H9 (cell line): ENCODE results near the gene SCN4A. TPM values are rescaled to one million over a fixed set of nuclear protein-coding genes. Genes with fewer than 3 reads are reported as not detected.
"Not testable (repeated sequence)": the region's sequence is repeated elsewhere in the genome, so short reads cannot be mapped to it uniquely, and the experiment has no call there.

Source experiments
- DNase-seq: peaks from one replicate; pipeline ENCODE4 v3.0.0-alpha.2; 2017
- H2AFZ ChIP-seq: one replicate; pipeline ENCODE4 v1.6.1; 2013; ENCODE audit warnings: mild to moderate bottlenecking, low read length, control low read depth, moderate library complexity
- H2AK5ac ChIP-seq: 2 replicates; pipeline ENCODE4 v1.6.1; 2013; ENCODE audit warnings: low read length, control low read depth, mixed read lengths; ENCODE audit not compliant: insufficient read length
- H2BK120ac ChIP-seq: one replicate; pipeline ENCODE4 v1.6.1; 2013; ENCODE audit warnings: low read depth, mild to moderate bottlenecking, low read length, control low read depth, inconsistent platforms; ENCODE audit not compliant: poor library complexity, severe bottlenecking
- H2BK12ac ChIP-seq: 2 replicates; pipeline ENCODE4 v1.6.1; 2013; ENCODE audit warnings: low read length, control low read depth, mixed read lengths, low read depth; ENCODE audit not compliant: insufficient read length
- H2BK15ac ChIP-seq: 2 replicates; pipeline ENCODE4 v1.6.1; 2013; ENCODE audit warnings: low read depth, low read length, control low read depth
- H2BK20ac ChIP-seq: one replicate; pipeline ENCODE4 v1.6.1; 2013; ENCODE audit warnings: low read depth, mild to moderate bottlenecking, low read length, control low read depth, inconsistent platforms; ENCODE audit not compliant: poor library complexity, severe bottlenecking
- H2BK5ac ChIP-seq: 2 replicates; pipeline ENCODE4 v1.6.1; 2013; ENCODE audit warnings: low read length, control low read depth, mixed read lengths; ENCODE audit not compliant: insufficient read length
- H3K14ac ChIP-seq: 2 replicates; pipeline ENCODE4 v1.6.1; 2013; ENCODE audit warnings: low read length, control low read depth; ENCODE audit not compliant: insufficient read depth
- H3K18ac ChIP-seq: 2 replicates; pipeline ENCODE4 v1.6.1; 2013; ENCODE audit warnings: low read depth, mild to moderate bottlenecking, mixed read lengths, low read length, control low read depth; ENCODE audit not compliant: insufficient read length
- H3K23ac ChIP-seq: 2 replicates; pipeline ENCODE4 v1.6.1; 2013; ENCODE audit warnings: low read length, control low read depth, mixed read lengths, low read depth; ENCODE audit not compliant: insufficient read length
- H3K23me2 ChIP-seq: 2 replicates; pipeline ENCODE4 v1.6.1; 2013; ENCODE audit warnings: low read depth, mild to moderate bottlenecking, mixed read lengths, low read length, control low read depth; ENCODE audit not compliant: insufficient read length, poor library complexity, severe bottlenecking
- H3K27ac ChIP-seq: 2 replicates; pipeline ENCODE4 v1.5.1; 2013; ENCODE audit warnings: low read length, control low read depth, mixed read lengths, low read depth; ENCODE audit not compliant: insufficient read length
- H3K27me3 ChIP-seq: 2 replicates; pipeline ENCODE4 v1.6.1; 2013; ENCODE audit warnings: low read length, control low read depth, inconsistent platforms; ENCODE audit not compliant: insufficient read depth
- H3K4ac ChIP-seq: 2 replicates; pipeline ENCODE4 v1.6.1; 2013; ENCODE audit warnings: low read depth, mild to moderate bottlenecking, control low read depth, inconsistent platforms, low read length, moderate library complexity
- H3K4me1 ChIP-seq: 2 replicates; pipeline ENCODE4 v1.6.1; 2013; ENCODE audit warnings: low read length, control low read depth, inconsistent platforms; ENCODE audit not compliant: insufficient read depth
- H3K4me2 ChIP-seq: 2 replicates; pipeline ENCODE4 v1.6.1; 2013; ENCODE audit warnings: low read length, control low read depth, mixed read lengths; ENCODE audit not compliant: insufficient read length, insufficient read depth
- H3K56ac ChIP-seq: 2 replicates; pipeline ENCODE4 v1.6.1; 2013; ENCODE audit warnings: low read depth, mild to moderate bottlenecking, mixed read lengths, low read length, control low read depth; ENCODE audit not compliant: insufficient read length
- H3K79me1 ChIP-seq: 2 replicates; pipeline ENCODE4 v1.6.1; 2013; ENCODE audit warnings: low read depth, mild to moderate bottlenecking, moderate library complexity, low read length, control low read depth, inconsistent platforms; ENCODE audit not compliant: insufficient read depth, poor library complexity, severe bottlenecking
- H3K79me2 ChIP-seq: 2 replicates; pipeline ENCODE4 v1.6.1; 2013; ENCODE audit warnings: low read length, control low read depth, inconsistent platforms; ENCODE audit not compliant: insufficient read depth
- H3K9ac ChIP-seq: 2 replicates; pipeline ENCODE4 v1.6.1; 2013; ENCODE audit warnings: low read length, control low read depth, mixed read lengths; ENCODE audit not compliant: insufficient read length; ENCODE audit errors: extremely low read depth
- H3K9me3 ChIP-seq: one replicate; pipeline ENCODE4 v1.6.1; 2013; ENCODE audit warnings: low read depth, low read length, inconsistent platforms; ENCODE audit not compliant: control insufficient read depth
- H3T11ph ChIP-seq: one replicate; pipeline ENCODE4 v1.6.1; 2013; ENCODE audit warnings: mild to moderate bottlenecking, low read length, control low read depth, inconsistent platforms
- H4K20me1 ChIP-seq: one replicate; pipeline ENCODE4 v1.6.1; 2013; ENCODE audit not compliant: control insufficient read depth, insufficient read length, insufficient read depth
- H4K5ac ChIP-seq: 2 replicates; pipeline ENCODE4 v1.6.1; 2013; ENCODE audit warnings: low read depth, mild to moderate bottlenecking, mixed read lengths, low read length, control low read depth; ENCODE audit not compliant: insufficient read length
- H4K8ac ChIP-seq: replicated peaks from 2 replicates; pipeline ENCODE4 v1.6.1; 2013; ENCODE audit warnings: low read length, control low read depth, mixed read lengths, low read depth; ENCODE audit not compliant: insufficient read length
- H4K91ac ChIP-seq: 2 replicates; pipeline ENCODE4 v1.6.1; 2013; ENCODE audit warnings: low read depth, mild to moderate bottlenecking, moderate library complexity, mixed read lengths, low read length, control low read depth; ENCODE audit not compliant: insufficient read length
- H3K27ac Mint-ChIP-seq, 3 experiments: 2 replicates in 2 of 3; 3 replicates in 1 of 3; pipeline ENCODE4 v1.8.0; 2020 to 2021; ENCODE audit warnings: mixed read lengths in 3 of 3, mild to moderate bottlenecking in 1 of 3, moderate library complexity in 1 of 3
- H3K27me3 Mint-ChIP-seq: 2 replicates; pipeline ENCODE4 v1.8.0; 2021; ENCODE audit warnings: low read depth, mild to moderate bottlenecking, moderate library complexity, mixed read lengths
- H3K36me3 Mint-ChIP-seq, 3 experiments: 2 replicates in 2 of 3; 3 replicates in 1 of 3; pipeline ENCODE4 v1.8.0; 2020 to 2021; ENCODE audit warnings: low read depth in 3 of 3, mixed read lengths in 3 of 3; ENCODE audit not compliant: insufficient read depth in 1 of 3
- H3K4me1 Mint-ChIP-seq, 2 experiments: 2 replicates each; pipeline ENCODE4 v1.8.0; 2020; ENCODE audit warnings: mixed read lengths in 2 of 2
- H3K4me3 Mint-ChIP-seq, 2 experiments: 2 replicates in 1 of 2; 3 replicates in 1 of 2; pipeline ENCODE4 v1.8.0; 2020 to 2021; ENCODE audit warnings: mild to moderate bottlenecking in 2 of 2, mixed read lengths in 2 of 2, moderate library complexity in 1 of 2
- H3K9me3 Mint-ChIP-seq, 2 experiments: 2 replicates in 1 of 2; 3 replicates in 1 of 2; pipeline ENCODE4 v1.8.0; 2020; ENCODE audit warnings: mild to moderate bottlenecking in 2 of 2, mixed read lengths in 2 of 2, moderate library complexity in 1 of 2
- CTCF ChIP-seq: fragments of 200-600 bp; sonication (generic); conservative IDR thresholded peaks from 3 replicates; pipeline ENCODE4 v1.8.0; 2021; ENCODE audit warnings: antibody characterized with exemption, mild to moderate bottlenecking
- WGBS: extraction: QIAGEN DNeasy Blood & Tissue Kit; methylation state at CpG from one replicate; pipeline ENCODE4 v1.1.7; 2013; ENCODE audit warnings: missing lambda C conversion rate, low lambda C conversion rate, mixed read lengths; ENCODE audit not compliant: insufficient read length; ENCODE audit errors: extremely low coverage; 5-methylcytosine and 5-hydroxymethylcytosine counted together
- total RNA-seq: library from RNA; stranded (reverse); gene quantifications from 2 replicates; pipeline ENCODE4 v1.2.1, GENCODE V29; 2021

Gene SCN4A
- total RNA-seq, 1 experiment from 2014 or later = 5.8 TPM

DNA sequence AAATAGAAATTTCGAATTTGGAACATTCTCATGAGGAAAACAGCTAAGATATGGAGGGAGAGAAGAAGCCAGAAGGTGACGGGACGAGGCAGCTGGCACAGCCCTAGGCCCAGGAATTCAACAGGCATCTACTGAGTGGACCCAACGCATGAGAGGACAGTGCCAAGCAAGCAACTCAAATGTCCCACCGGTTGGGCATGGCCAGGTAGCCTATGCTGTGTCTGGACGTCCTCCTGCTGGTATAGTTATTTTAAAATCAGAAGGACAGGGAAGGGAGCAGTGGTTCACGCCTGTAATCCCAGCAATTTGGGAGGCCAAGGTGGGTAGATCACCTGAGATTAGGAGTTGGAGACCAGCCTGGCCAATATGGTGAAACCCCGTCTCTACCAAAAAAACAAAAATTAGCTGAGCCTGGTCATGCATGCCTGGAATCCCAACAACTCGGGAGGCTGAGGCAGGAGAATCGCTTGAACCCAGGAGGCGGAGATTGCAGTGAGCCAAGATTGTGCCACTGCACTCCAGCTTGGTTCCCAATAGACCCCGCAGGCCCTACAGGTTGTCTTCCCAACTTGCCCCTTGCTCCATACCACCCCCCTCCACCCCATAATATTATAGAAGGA, 56.0 kb downstream of the SCN4A start:
- Histone ChIP-seq H3K9ac (no peak overlapping the region), H4K91ac (no peak overlapping the region), H2BK12ac (no peak overlapping the region), H2AK5ac (no peak overlapping the region), H2BK120ac (no peak overlapping the region), H3K4ac (no peak overlapping the region), H2BK20ac (no peak overlapping the region), H3K18ac (no peak overlapping the region), H3K23ac (no peak overlapping the region), H3K14ac (no peak overlapping the region), H3K23me2 (no peaks in the 10 kb centered on the region), H4K20me1 (no peaks in the 10 kb centered on the region), H3K27me3 (no peaks in the 10 kb centered on the region), H3K4me2 (no peak overlapping the region), H2BK5ac (no peak overlapping the region), H3K79me2 (no peaks in the 10 kb centered on the region), H3K4me1 (peaks cover 3% of the 10 kb centered on the region; the same call in 1 of the 2 replicates), H3T11ph (no peak overlapping the region), H4K5ac (no peak overlapping the region), H3K56ac (no peak overlapping the region), H4K8ac (no peak overlapping the region), H3K9me3 (no peaks in the 10 kb centered on the region), H2AFZ (no peak overlapping the region), H2BK15ac (no peak overlapping the region), H3K27ac (no peak overlapping the region), H3K79me1 (no peaks in the 10 kb centered on the region)
- H3K36me3 Mint-ChIP-seq = no peaks in the 10 kb centered on the region
- peaks cover 17 to 29% of the 10 kb centered on the region in 2 experiments for H3K4me1 Mint-ChIP-seq
- WGBS = no CpG with 5 or more reads among the region's 12 CpGs
- TF ChIP-seq CTCF = no peak
- no peaks in the 10 kb centered on the region; a peak in 1 of 5 replicates for H3K9me3 Mint-ChIP-seq
- no peak for DNase-seq
- H3K4me3 Mint-ChIP-seq = no peak overlapping the region; a peak in 1 of 5 replicates
- no peak overlapping the region for H3K27ac Mint-ChIP-seq
- peaks cover 19% of the 10 kb centered on the region for H3K27me3 Mint-ChIP-seq

- no CpG with 5 or more reads among the region's 10 CpGs for WGBS
- not testable (repeated sequence) for H3T11ph ChIP-seq, H3K56ac ChIP-seq, H3K23me2 ChIP-seq, H3K4me3 Mint-ChIP-seq, H3K14ac ChIP-seq, H2AK5ac ChIP-seq, H3K27me3 ChIP-seq, H4K91ac ChIP-seq, H3K27ac ChIP-seq, H3K79me1 ChIP-seq, H2BK15ac ChIP-seq, H4K5ac ChIP-seq, H3K79me2 ChIP-seq, H2BK20ac ChIP-seq, H2BK120ac ChIP-seq, H3K4me1 ChIP-seq, H4K20me1 ChIP-seq, H3K9me3 ChIP-seq, H3K27ac Mint-ChIP-seq, H3K9me3 Mint-ChIP-seq, H3K4ac ChIP-seq, DNase-seq, H4K8ac ChIP-seq, H2BK5ac ChIP-seq, H3K18ac ChIP-seq, H2BK12ac ChIP-seq, H3K9ac ChIP-seq, H3K23ac ChIP-seq, H2AFZ ChIP-seq, H3K4me2 ChIP-seq, H3K36me3 Mint-ChIP-seq
- Mint-ChIP-seq H3K27me3 (peaks cover 19% of the 10 kb centered on the region), H3K4me1 (peaks cover 21 to 36% of the 10 kb centered on the region in 2 experiments)
Measured at GRCh38 chr17:63915753-63916152, 57.0 kb downstream of the SCN4A start.
